Activated CD8-positive, alpha-beta memory T cell treated with anti-CD3 and anti-CD28 coated beads, Interleukin-2, amount 50 U/mL, for 24 hours (primary cell): Measurements from ENCODE around the gene KLRK1.
"Not testable (repeated sequence)": the region's sequence is repeated elsewhere in the genome, so short reads cannot be mapped to it uniquely, and the experiment has no call there.

Experiments used
- DNase-seq: peaks from one replicate; pipeline ENCODE4 v3.0.0-alpha.2; 2020; ENCODE audit errors: extremely low read depth

KLRK1 gene

GRCh38 chr12:10362828-10363657 is 26.8 kb downstream of the KLRK1 start:
- no peak for DNase-seq

- no peak for DNase-seq
Observed at GRCh38 chr12:10362325-10362724, 27.5 kb downstream of the KLRK1 start.

GRCh38 chr12:10361622-10362021 is 28.2 kb downstream of the KLRK1 start:
- no peak for DNase-seq

GRCh38 chr12:10361084-10361483 is 28.8 kb downstream of the KLRK1 start:
- no peak for DNase-seq

GRCh38 chr12:10358969-10359368 is 30.9 kb downstream of the KLRK1 start:
- no peak for DNase-seq

- DNase-seq = no peak
Observed at GRCh38 chr12:10358131-10358530, 31.7 kb downstream of the KLRK1 start.

GRCh38 chr12:10354502-10354901 is 35.3 kb downstream of the KLRK1 start:
- DNase-seq = no peak

- no peak for DNase-seq
Observed at GRCh38 chr12:10354071-10354470, 35.8 kb downstream of the KLRK1 start.

- DNase-seq = not testable (repeated sequence)
Observed at GRCh38 chr12:10351457-10351856, 38.4 kb downstream of the KLRK1 start.

GRCh38 chr12:10341892-10342509 is 47.8 kb downstream of the KLRK1 start:
- DNase-seq = no peak

- not testable (repeated sequence) for DNase-seq
Observed at GRCh38 chr12:10340946-10341345, 48.9 kb downstream of the KLRK1 start.

GRCh38 chr12:10339053-10339840 is 50.6 kb downstream of the KLRK1 start:
- DNase-seq = no peak

- not testable (repeated sequence) for DNase-seq
Observed at GRCh38 chr12:10338470-10338869, 51.4 kb downstream of the KLRK1 start.

GRCh38 chr12:10336196-10336595 is 53.6 kb downstream of the KLRK1 start:
- not testable (repeated sequence) for DNase-seq

GRCh38 chr12:10331642-10332239 is 58.1 kb downstream of the KLRK1 start:
- no peak for DNase-seq

- DNase-seq = not testable (repeated sequence)
Observed at GRCh38 chr12:10328691-10329090, 61.1 kb downstream of the KLRK1 start.
